Measurements from ENCODE around the gene LPCAT3. TPM values are rescaled to one million over a fixed set of nuclear protein-coding genes. Genes with fewer than 3 reads are reported as not detected.

LPCAT3 gene
- total RNA-seq, 1 donor from 2014 or later = 42.0 TPM

- DNase-seq (ENCODE audit: extremely low spot score in 2 of 2) = no peak
- H3K9me3 ChIP-seq = no peaks in the 10 kb centered on the region
- no peaks in the 10 kb centered on the region for H3K4me1 ChIP-seq
- intact Hi-C loops (cut with DNase I) = no loop called here
- H3K27ac ChIP-seq = no peak overlapping the region
- H3K4me3 ChIP-seq = no peak overlapping the region
- no peaks in the 10 kb centered on the region for H3K36me3 ChIP-seq
- no peaks in the 10 kb centered on the region for H3K27me3 ChIP-seq
- TF ChIP-seq CTCF (IDR thresholded peaks at IDR 0.05) (no peak), POLR2A (IDR thresholded peaks at IDR 0.05) (no peak), POLR2AphosphoS5 (IDR thresholded peaks at IDR 0.05; ENCODE audit: insufficient read depth in 1 of 2, low read depth in 1 of 2) (no peak)
These were observed 16.2 kb downstream of the LPCAT3 start for GRCh38 chr12:7001921-7002591.

- TF ChIP-seq POLR2AphosphoS5 (IDR thresholded peaks at IDR 0.05; ENCODE audit: insufficient read depth in 1 of 2, low read depth in 1 of 2) (peak in 1 of 2 donors; percentile 41), POLR2A (IDR thresholded peaks at IDR 0.05) (no peak)
- Histone ChIP-seq H3K27me3 (no peaks in the 10 kb centered on the region), H3K36me3 (no peaks in the 10 kb centered on the region), H3K4me1 (peaks cover 9% of the 10 kb centered on the region), H3K27ac (no peak overlapping the region), H3K4me3 (no peak overlapping the region), H3K9me3 (no peaks in the 10 kb centered on the region)
- intact Hi-C loops (cut with DNase I) = no loop called here
- DNase-seq (ENCODE audit: extremely low spot score in 2 of 2) = no peak
These were observed 19.4 kb downstream of the LPCAT3 start for GRCh38 chr12:6998715-6999451.

GRCh38 chr12:6996040-6996441, 22.2 kb downstream of the LPCAT3 start:
- no peaks in the 10 kb centered on the region for H3K27me3 ChIP-seq
- H3K36me3 ChIP-seq = no peaks in the 10 kb centered on the region
- DNase-seq (ENCODE audit: extremely low spot score in 2 of 2) = no peak

GRCh38 chr12:6987956-6988553, 30.2 kb downstream of the LPCAT3 start:
- Histone ChIP-seq H3K9me3 (no peaks in the 10 kb centered on the region), H3K27ac (peak overlapping the region; percentile 20), H3K4me3 (no peak overlapping the region), H3K36me3 (peaks cover 0 to 5% of the 10 kb centered on the region in 2 donors), H3K27me3 (no peaks in the 10 kb centered on the region), H3K4me1 (no peaks in the 10 kb centered on the region)
- no peak for DNase-seq (ENCODE audit: extremely low spot score in 2 of 2)
- no peak for TF ChIP-seq CTCF (IDR thresholded peaks at IDR 0.05)
- no peak for TF ChIP-seq POLR2A (IDR thresholded peaks at IDR 0.05)
- no peak for TF ChIP-seq POLR2AphosphoS5 (IDR thresholded peaks at IDR 0.05; ENCODE audit: insufficient read depth in 1 of 2, low read depth in 1 of 2)
- intact Hi-C loops (cut with DNase I) = no loop called here

More at GRCh38 chr12:6996040-6996441, 22.2 kb downstream of the LPCAT3 start:
- intact Hi-C loops (cut with DNase I) = no loop called here
- Histone ChIP-seq H3K4me1 (peaks cover 9% of the 10 kb centered on the region), H3K4me3 (no peak overlapping the region), H3K9me3 (no peaks in the 10 kb centered on the region), H3K27ac (no peak overlapping the region)
- TF ChIP-seq POLR2A (IDR thresholded peaks at IDR 0.05) (no peak), CTCF (IDR thresholded peaks at IDR 0.05) (no peak), POLR2AphosphoS5 (IDR thresholded peaks at IDR 0.05; ENCODE audit: insufficient read depth in 1 of 2, low read depth in 1 of 2) (no peak)

- Histone ChIP-seq H3K4me3 (no peak overlapping the region), H3K9me3 (no peaks in the 10 kb centered on the region), H3K4me1 (peaks cover 9% of the 10 kb centered on the region), H3K27me3 (no peaks in the 10 kb centered on the region), H3K36me3 (peaks cover 3 to 25% of the 10 kb centered on the region in 2 donors), H3K27ac (no peak overlapping the region)
- intact Hi-C loops (cut with DNase I) = no loop called here
- no peak for DNase-seq (ENCODE audit: extremely low spot score in 2 of 2)
- TF ChIP-seq CTCF (IDR thresholded peaks at IDR 0.05) = no peak
- TF ChIP-seq POLR2AphosphoS5 (IDR thresholded peaks at IDR 0.05; ENCODE audit: insufficient read depth in 1 of 2, low read depth in 1 of 2) = no peak
- no peak for TF ChIP-seq POLR2A (IDR thresholded peaks at IDR 0.05)
These were observed 35.7 kb downstream of the LPCAT3 start for GRCh38 chr12:6982532-6982931.
